Upper lobe of left lung (tissue), 4 donors: ENCODE measurements around the gene MCM5.

Source experiments
- CTCF ChIP-seq, 6 experiments: fragments of 450-650 bp in 4 of 6; fragments of 200-600 bp in 2 of 6; sonication (generic) in 2 of 6; IDR thresholded peaks; one replicate each; pipeline ENCODE4 v1.5.1; 2016 to 2019; ENCODE audit warnings: antibody characterized with exemption in 6 of 6
- EP300 ChIP-seq, 4 donors: sonication (generic); formaldehyde crosslinking; IDR thresholded peaks; one replicate each; pipeline ENCODE4 v1.5.1; 2017; ENCODE audit warnings: antibody characterized with exemption in 4 of 4, control low read depth in 2 of 4
- POLR2A ChIP-seq, 4 donors: fragments of 450-650 bp; IDR thresholded peaks; one replicate each; pipeline ENCODE4 v1.5.1; 2016 to 2017; ENCODE audit warnings: antibody characterized with exemption in 4 of 4, mild to moderate bottlenecking in 2 of 4
- POLR2AphosphoS5 ChIP-seq, 2 donors: sonication (generic); formaldehyde crosslinking; IDR thresholded peaks; one replicate each; pipeline ENCODE4 v1.5.1; 2017; ENCODE audit warnings: antibody characterized with exemption in 2 of 2

- TF ChIP-seq CTCF (IDR thresholded peaks at IDR 0.05), result no peak
- no peak for TF ChIP-seq POLR2A (IDR thresholded peaks at IDR 0.05)
- no peak for TF ChIP-seq EP300 (IDR thresholded peaks at IDR 0.05)
- TF ChIP-seq POLR2AphosphoS5 (IDR thresholded peaks at IDR 0.05), result no peak
Measured at GRCh38 chr22:35449829-35450689, 50.1 kb downstream of the MCM5 start.
